Measurements from ENCODE around the gene SPATA31E1.
"Not testable (repeated sequence)": the region's sequence is repeated elsewhere in the genome, so short reads cannot be mapped to it uniquely, and the experiment has no call there.

SPATA31E1 gene

DNA sequence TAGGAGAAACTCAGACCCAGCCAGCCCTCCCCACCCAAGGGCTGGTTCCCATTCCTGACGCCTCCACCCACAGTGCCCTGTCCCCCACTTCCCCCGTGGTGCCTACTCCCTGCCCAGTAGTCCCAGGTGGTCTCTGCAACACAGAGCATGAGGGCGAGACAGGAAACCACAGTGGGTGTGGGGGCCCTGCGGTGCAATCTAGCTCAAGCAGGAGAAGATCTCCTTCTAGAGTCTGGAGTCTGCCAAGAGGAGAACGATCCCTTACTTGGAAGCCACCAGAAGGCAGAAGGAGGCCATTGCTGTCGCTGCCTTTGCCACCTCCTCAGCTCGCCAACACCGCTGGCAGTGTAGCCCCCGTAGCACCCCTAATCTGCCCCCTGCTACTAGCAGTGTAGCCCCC lies 55.2 kb downstream of the SPATA31E1 start:
- not testable (repeated sequence) for DNase-seq

DNA sequence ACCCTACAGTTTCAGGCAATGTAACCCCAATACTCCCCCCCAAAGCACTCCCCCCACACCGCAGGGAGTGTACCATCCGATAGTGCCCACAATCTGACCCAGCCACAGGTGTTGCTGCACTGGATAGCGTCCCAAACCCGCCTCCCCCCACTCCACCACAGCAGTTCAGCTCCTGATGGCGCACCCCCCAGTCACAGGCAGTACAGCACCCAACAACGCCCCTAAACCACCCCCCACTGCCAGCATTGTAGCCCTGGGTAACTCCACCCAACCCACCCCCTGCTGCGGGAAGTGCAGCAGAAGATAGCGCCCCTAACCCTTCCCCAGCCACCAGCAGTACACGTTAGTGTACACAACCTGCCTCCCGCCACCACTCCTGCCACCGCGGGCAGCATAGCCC lies 55.7 kb downstream of the SPATA31E1 start:
- DNase-seq: not testable (repeated sequence)
